Suppressor macrophage treated with lipopolysaccharide for 1 hour (primary cell): Measurements from ENCODE around the gene FKBP11.

Experiments used
- DNase-seq, 3 donors: peaks; one replicate each; pipeline ENCODE4 v3.0.0-alpha.2; 2020 to 2022

FKBP11 gene

DNA sequence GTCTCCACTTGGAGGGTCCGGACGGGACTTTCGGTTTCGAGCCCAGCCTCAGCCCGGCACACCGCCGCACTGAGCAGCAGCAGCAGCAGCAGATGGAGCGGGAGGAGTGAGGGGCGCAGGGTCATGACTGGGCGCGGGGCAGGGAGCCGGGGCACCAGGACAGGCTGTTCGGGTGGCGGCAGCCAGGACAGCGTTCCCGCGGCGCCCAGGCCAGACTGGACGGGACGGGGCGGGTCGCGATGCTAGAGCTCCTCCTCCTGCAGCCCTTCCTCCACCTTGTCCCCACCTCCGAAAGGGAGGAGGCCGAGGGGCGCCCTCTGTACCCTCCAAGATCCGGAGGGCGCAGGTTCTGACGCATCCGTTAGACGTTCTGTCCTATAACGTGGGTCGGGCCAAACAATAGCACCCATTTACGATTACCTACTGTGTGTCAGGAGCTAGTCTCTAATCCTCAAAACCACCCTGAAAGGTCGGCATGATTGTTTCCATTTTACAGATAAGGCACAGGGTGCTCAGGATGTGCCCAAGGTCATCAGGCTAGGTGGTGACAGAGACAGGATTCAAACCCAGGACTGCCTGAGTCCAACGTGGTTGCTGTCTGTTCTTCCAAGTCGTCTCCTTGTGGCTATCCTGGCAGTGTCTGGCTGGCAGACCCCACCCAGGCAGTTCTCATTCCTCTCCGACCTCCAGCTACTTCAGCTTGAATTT, at the start of gene FKBP11:
FKBP11 (minus strand) TSS at position 189 of the 708 bp plus-strand sequence; CDS start at position 125, 64 bp downstream.
- peak; percentile 26 to 54 (median 39) for DNase-seq

DNA sequence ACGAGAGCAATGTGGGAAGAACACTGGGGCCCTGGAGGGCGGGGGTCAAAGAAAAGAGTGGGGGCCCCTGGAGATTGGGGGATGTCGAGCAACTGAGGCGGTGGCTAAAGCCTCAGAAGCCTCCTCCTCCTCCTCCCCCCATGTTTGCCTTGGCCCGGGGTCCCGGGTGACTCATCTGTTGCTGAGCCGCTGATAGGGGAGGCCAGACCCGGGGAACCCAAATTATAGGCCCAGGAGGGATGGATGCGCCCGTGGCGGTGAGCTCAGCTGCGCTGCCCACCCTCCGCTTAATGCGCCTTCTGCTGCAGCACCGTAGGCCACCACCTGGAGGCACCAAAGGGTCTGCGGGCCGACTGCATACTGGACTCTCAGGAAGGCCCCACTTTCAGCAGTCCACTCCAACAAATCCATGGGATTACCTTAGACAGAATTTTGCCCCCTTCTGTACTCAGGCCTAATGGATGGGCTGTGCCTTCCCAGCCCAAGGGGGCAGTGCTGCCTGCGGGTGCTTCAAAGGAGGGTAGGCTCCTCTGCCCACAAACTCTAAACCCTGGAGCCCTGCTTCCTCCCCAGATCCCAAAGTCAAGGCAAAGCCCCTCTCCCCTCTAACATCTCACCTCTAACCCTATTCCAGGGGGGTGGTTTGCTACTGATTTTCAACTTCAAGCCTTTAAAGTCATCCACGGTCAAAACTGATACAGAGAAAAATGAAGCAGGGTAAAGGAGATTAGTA, 48.8 kb upstream of the FKBP11 start:
- DNase-seq, result peak; percentile 67 to 72 (median 67)

DNA sequence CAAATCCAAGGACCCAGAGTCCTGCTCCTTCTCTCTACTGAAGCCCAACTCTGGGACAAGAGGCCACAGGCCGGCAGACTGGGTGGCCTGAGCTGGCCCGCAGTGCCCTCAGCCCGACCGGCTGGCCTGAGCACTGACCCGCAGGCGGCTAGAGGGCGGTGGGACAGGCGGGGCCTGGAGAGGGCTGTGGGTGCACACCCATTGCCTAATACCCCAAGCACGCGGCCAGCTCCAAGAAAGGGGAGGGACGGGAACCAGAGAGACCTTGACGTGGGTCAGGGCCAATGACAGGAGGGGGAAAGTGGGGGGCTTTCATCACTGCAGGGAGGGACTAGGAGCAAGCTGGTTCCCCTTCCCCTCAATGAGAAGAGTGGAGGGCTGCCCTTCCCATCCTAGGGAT, 48.2 kb upstream of the FKBP11 start:
- peak; percentile 53 to 77 (median 63) for DNase-seq

DNA sequence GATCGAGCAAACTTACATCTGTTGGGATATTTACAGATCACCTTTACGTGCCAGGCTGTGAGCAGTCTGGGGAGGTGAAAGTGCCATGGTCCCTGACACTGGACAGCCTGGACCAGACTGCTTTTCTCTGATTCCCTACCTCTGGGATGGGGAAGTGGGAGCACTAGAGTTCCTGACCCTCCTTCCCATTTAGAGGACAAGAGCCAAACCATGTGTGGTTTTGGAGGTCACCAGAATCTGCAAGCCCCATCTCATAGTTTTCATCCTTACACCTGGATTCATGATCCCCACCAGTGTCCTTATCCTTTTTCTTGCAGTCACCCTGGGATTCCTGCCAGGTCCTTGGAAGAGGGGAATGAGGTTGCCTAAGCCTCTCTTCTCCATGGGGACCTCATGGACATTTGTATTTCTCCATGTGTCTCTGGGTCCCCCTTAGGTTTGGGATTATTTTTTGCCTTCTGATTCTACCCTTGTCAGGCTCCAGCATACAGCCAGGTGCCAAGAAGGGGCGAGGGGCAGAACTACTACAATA, 47.7 kb upstream of the FKBP11 start:
- no peak for DNase-seq

DNA sequence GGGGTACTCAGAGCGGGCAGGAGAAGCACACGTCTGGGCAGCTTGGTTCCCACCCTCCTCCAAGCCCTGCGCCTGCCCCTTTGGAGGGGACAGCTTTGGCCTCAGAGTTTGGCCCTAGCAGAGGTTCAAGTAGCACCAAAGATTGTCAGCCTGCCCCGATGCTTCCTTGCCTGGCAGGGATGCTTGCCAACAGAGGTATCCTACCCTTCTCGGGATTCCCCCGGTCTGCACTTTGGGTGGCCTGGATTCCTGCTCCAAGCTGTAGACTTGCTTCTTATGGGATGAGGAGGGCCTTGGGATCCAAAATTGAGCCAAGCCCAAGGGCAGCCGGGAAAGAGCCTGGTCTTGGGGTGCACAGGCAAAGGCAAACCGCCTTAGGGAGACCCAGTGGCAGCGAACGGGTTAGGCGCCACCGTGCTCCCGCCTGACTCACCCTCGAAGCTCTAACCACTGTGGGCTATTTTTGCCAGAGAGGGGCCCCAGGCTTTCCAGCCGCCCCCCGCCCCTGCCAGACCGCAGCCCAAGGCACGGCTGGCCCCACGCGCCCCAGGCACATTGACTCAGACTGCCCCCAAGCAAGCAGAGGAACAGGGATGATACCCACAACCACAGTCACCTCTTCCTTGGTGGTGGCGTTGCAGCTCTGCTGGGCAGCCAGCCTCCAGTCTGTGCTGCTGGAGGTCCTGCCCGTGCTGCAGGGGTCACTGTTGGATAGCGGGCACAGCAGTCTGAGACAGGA, 47.1 kb upstream of the FKBP11 start:
- DNase-seq, result peak; percentile 30 to 45 (median 42)

DNA sequence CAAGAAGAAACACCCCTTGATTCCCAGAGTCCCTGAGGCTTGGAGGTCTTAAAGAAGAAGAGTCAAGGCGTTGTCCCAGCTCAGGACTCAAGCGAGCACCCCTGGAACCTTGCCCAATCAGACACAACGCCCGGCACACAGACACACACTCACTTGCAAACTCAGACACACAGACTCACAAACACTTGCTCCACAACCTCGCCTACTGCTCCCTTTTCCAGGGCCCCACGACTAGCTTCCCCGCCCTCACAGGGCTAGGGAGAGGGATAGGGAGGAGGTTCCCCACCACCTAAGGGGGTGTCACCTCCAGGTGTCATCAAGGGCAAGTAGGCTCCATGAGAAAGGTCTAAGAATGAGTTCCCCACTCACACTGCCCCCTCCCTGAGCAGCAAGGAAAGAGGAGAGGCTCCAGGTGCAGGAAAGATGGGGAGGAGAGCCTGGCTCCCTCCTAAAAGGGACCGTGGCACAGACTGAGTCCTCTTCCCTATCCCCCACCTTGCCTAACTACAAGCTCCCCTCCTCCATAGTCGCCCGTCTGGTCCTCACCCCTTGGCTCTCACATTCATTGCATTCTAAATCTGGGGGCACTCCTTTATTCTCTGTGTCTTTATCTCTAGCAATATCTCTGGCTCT, 45.5 kb upstream of the FKBP11 start:
- no peak for DNase-seq

DNA sequence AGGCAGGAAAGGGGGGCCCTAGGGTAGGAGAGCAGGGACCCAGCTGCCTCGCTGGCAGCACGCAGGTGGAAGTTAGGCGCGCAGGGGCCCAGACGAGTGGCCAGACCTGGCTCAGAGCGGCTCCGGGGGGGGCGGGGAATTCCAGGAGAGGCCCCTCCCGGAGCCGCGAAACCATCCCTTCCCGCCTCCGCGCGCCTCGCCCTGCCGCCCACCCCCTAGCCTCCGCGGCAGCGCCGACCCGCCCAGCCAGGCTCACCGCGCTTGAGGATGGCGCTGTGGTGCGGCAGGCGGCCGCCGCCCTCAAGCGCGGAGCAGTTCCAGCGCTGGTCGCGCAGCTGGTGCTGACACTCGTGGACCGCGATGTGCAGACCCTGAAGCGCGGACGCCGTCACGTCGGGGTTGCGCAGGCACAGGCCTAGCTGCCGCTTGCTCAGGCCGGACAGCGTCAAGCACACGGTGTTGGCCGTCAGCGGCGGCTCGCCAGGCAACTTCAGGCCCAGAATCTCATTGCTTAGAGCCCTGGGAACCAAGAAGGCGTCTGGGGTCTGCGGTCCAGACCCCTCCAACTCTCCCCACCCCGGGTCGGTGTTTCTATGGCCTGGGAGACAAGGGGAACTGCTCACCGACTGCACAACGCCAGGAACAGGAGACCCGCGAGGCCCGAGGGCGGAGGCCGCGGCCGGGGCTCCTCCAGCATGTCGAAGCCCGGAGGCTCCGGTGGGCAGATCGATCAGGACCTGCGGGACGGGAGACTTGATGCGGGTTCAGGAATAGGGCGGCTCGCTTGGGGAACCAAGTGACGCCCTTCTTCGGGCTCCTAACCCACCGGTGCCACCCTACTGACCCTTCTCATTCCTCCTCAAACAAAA, 44.8 kb upstream of the FKBP11 start:
- peak in 2 of 3 donors; percentile 37 to 62 for DNase-seq

DNA sequence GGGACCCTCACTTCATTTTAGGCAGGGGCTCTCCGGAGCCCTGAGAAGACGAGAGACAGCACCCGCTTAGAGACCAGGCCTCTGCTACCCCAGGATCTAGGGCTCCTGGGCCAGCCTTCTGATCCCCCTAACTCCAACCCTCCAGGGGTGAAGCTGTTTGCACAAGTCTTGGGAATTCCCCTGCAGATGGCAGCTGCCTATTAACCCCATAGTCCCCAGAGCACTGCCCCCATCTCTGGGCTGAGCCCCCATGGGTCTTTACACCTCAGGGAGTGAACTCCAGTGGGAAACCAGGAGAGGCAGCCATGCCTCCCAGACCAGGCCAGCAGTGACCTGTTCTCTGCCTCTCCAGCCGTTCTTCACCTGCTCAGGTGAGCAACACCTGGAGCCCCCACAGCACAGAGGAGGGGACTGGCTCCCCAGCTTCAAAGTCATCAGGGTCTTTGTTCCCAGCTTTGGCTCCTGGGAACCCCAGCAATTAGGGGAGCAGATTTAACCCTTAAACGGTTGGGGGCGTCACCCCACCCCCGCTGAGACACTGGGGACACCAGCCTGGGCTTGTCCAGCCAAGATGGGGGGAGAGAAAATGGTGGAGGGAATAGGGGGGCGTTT, 44.0 kb upstream of the FKBP11 start:
- no peak for DNase-seq

DNA sequence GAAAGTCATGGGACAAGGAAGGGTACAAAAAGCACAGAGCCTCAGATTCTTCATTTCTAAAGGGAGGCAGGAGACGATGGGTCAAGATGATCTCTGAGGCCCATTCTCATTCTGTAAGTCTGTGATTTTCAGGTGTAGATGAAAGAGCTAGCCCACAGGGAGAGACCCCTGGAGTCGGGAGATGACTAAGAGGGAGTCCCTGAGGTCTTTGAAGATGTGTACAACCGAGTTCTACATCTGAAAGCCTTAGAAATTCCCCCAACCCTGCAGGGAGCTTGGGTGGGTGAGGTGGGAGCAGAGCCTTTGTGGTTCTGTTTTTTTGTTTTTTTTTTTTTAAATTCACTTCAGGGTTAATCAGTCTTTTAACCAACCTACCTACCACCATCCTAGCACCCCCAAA, 43.2 kb upstream of the FKBP11 start:
- DNase-seq, result no peak

DNA sequence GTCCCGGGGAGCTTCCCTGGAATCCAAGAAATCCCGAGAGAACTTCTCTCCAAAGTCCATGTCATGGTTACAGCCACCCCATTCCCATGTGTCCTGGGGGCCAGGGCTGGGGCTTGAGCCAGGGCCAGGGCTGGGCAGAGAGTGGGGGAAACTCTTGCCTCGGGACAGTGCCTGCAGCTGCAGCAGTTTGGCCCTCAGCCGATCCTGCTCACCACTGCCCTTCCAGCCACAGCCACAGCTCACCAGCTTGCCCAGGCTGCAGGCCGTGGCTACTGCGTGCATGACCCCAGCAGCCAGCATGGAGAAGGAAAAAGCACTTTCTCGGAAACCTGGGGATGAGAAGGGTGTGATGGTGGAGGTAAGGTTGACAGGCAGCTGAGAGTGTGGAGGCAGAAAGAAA, 42.7 kb upstream of the FKBP11 start:
- no peak for DNase-seq

DNA sequence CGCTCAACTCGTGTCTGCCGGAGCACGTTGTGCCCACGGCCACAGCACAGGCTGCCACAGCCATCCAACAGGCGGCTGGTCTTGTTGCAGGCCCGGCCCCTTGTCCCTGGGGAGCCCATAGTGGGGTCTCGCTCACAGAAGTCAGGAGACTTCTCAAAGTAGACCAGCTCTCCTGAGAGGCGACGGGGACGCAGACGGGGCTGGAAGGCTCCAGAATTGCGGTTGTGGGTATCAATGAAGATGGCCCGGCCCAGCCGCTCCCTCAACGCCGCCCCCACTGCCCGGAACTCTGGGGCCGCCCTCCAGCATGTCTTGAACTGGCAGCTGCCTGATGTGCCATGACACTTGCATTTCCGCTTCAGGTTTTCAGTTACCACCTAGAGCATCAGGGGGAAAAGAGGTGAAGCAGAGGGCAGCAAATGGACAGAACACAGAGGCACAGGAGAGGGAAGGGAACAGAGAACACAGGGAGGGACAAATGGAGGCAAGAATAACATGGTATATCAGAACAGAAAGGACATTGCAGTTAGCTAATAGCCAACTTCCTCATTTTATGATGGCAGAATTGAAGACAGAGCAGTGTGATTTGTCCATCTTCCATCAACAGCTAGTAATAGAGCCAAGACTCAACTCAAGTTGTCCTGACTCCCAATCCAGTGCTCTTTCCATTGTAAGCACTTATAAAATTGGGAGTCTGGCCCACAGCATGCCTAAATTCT, 41.0 kb upstream of the FKBP11 start:
- DNase-seq, result peak; percentile 41 to 66 (median 59)

DNA sequence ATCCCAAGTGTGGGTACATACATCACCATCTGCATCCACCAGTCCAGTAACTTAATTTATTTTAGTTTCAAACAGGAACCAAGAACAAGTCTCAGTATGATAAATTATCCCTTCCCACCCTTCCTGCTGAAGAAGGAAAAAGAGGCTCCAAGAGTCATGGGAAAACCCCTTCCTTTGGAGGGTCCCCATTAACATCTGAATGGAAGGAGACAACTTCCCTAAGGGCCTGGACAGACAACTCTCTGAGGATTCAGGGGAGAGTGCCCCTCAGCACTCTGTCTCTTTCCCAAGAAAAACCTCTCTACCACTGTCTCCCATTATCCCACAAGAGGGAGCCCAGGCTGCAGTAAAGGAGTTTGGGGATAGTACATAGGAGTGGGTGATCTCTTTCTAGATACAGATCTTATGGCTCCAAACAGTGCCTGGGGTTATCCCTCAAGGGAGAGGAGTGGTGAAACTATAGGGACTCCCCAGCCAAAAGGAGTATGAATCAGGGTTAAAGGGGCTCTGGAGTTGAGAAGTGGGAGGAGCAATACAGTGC, 40.1 kb upstream of the FKBP11 start:
- DNase-seq, result peak; percentile 64 to 82 (median 73)

DNA sequence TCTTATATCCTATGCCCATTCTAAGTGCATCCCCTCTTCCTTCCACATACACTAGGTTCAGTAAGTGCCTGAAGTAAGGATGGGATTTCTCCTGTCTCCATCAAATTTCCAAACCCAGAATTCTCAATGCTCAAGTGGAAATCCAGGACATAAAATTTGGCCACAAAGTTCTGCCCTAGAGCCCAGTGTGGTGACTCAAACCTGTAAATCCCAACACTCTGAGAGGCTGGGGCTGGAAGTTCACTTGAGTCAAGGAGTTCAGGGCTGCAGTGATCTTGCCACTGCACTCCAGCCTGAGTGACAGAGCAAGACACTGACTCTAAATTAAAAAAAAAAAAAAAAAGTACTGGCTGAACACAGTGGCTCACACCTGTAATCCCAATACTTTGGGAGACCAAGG, 36.5 kb upstream of the FKBP11 start:
- no peak for DNase-seq

DNA sequence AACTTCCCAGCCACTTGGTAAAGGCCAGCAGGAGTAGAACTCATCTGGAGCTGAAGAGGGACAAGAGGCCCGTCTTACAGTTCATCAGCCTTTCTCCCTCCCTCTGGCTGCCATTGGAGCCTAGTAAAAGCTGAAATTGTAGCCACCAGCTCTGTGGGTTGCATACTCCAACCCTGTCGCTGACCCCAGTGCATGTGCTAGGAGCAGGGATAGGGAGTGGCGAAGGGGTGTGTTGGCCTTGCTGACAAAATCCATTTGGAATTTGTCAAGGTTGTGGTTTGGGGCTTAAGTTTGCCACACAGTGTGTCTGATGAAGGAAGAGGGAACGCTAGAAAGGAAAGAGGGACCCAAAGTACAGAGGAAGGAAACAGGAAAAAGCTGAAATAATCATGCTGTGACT, 36.0 kb upstream of the FKBP11 start:
- no peak for DNase-seq

DNA sequence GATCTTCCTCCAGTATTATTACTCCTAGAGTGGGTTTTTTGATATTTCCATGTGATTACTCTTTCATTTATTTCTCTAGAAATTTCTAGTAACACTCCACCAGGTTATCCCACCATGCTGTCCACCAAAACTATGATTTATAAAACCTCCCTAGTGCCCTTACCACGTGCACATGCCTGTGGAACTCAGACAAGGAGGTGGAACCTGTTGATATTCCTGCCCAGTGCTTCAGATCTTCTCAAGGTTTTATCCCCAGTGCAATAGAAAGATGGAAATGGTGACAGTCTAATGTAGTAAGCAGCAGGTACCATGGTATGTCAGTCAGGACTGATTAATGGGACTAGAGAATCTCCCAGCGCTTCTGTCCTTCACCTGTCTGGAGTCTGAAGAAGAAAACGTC, 35.5 kb upstream of the FKBP11 start:
- DNase-seq, result no peak

DNA sequence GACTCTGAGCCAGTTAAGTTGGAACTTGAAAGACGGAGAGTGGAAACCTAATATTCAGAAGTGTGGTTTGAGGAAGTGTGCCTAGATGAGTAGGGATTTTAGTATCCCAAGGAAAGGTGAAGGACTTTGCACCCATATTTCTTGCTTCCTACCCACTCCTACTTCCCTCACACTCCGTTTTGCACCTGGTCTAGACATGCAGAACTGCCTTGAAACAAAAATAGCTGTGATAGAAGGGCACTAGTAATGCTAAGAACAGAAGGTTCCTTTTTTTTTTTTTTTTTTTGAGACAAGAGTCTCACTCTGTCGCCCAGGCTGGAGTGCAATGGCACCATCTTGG, 32.7 kb upstream of the FKBP11 start:
- no peak for DNase-seq

DNA sequence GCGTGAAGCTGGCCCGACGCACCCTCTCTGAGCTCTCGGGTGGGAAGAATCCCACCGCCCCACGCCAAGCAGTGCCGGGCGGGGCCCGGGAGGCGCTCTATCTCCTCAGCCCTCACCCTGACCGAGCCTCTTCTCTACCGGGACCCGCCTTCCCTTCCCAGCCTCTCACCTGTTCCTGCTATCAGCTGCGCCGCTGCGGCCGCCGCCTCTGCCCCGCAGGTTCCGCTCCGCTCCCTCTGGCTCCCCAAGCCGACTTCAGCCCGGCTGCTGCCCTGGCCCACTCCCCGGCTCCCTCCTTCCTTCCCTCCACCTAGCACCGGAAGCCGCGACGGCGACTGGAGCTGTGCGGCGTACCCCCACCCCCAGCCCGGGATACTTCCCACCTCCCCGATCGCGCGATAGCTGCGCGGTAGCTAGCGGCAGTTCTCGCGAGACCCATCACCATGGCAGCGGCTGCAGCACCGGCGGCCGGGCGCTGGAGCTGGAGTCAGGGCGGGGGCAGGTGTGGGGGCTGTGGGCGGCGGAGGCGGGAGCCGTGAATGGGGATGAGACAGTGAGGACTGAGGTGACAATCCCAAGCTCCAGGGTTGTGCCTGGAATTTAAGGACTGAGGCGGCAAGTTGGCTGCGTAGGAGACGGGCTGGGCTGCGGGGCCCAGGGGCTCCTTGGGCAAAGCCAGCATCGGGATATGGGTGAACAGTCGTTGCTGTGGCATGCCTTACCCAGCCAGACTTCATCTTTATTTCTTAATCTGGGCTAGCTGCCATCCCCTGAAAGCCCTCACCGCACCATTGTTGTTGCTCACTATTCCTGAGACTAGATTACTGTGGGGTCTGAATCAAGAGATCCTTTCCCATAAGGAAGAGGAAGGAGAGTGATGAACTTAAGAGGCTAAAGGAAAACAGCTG, 32.1 kb upstream of the FKBP11 start, which contains the start of gene ARF3:
ARF3 (minus strand) TSS at position 347 of the 908 bp plus-strand sequence. CDS start 16,392 bp downstream, outside the sequence.
- DNase-seq, result peak; percentile 93 to 97 (median 97)

DNA sequence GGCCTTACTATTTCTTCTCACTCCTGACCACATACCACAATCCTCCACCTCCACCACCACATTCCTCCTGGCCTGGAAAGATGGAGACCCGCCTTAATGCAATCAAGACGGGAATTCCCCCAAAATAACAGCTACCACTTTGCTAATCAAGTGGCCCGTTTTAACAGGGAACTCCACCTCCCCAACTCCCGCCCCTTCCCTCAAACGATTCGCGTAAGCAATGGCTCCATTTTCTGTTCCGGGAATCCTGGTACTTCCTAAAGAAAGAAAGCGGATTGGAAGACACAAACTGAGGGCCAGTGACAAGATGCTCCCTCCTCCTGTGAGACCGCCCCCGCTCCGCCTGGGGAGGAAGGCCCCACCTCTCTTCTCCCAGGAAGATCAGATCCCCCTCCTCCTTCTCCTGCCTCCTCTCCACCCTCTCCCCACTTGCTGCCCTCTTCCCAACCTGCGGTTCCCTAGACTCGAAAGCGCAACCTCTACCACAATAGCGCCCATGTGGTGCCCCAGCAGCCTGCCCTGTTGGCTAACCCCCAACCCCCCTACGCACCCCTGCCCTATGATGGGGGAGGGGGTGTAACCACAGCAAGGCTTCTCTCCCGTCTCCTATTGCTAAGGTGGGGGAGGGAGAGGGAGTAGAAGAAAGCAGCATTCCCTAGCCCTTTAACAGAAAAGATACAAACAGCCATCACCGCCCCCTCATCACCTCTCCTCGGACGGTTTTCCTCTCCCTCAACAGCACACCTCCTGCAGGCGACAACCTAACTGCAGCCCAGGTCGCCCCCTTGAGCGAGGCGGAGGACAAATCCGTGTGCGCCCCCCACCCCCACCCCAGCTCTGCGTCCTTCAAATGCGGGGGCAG, 31.2 kb upstream of the FKBP11 start:
- DNase-seq, result peak; percentile 94 to 99 (median 97)
